Chondrocyte (in vitro differentiated cells): Measurements from ENCODE around the gene DNAJA2. TPM values are rescaled to one million over a fixed set of nuclear protein-coding genes. Genes with fewer than 3 reads are reported as not detected.

Experiments used
- DNase-seq: peaks from one replicate; pipeline ENCODE4 v3.0.0; 2021; ENCODE audit warnings: mixed read lengths, low spot score
- H3K27ac Mint-ChIP-seq: one replicate; pipeline ENCODE4 v1.8.0; 2021; ENCODE audit warnings: mild to moderate bottlenecking, moderate library complexity, mixed read lengths; ENCODE audit not compliant: unreplicated experiment
- H3K27me3 Mint-ChIP-seq: 2 replicates; pipeline ENCODE4 v1.8.0; 2021; ENCODE audit warnings: low read depth, mixed read lengths
- H3K36me3 Mint-ChIP-seq: 2 replicates; pipeline ENCODE4 v1.8.0; 2021; ENCODE audit warnings: low read depth, mixed read lengths
- H3K4me1 Mint-ChIP-seq: 2 replicates; pipeline ENCODE4 v1.8.0; 2021; ENCODE audit warnings: low read depth, mild to moderate bottlenecking, mixed read lengths
- H3K4me3 Mint-ChIP-seq: one replicate; pipeline ENCODE4 v1.8.0; 2021; ENCODE audit warnings: mild to moderate bottlenecking, moderate library complexity, mixed read lengths; ENCODE audit not compliant: unreplicated experiment
- H3K9me3 Mint-ChIP-seq: 2 replicates; pipeline ENCODE4 v1.8.0; 2021; ENCODE audit warnings: low read depth, mixed read lengths
- total RNA-seq: library from RNA; stranded (reverse); gene quantifications from 3 replicates; pipeline ENCODE4 v1.2.1, GENCODE V29; 2021
- TF ChIP-seq, protein P1 (sequence below): fragments of 200-600 bp; sonication (generic); IDR thresholded peaks from 2 replicates; pipeline ENCODE4 v1.5.0; 2021; ENCODE audit warnings: antibody characterized with exemption, mild to moderate bottlenecking, moderate library complexity

Gene DNAJA2
- total RNA-seq, 1 donor from 2014 or later: 44.6 TPM

DNA sequence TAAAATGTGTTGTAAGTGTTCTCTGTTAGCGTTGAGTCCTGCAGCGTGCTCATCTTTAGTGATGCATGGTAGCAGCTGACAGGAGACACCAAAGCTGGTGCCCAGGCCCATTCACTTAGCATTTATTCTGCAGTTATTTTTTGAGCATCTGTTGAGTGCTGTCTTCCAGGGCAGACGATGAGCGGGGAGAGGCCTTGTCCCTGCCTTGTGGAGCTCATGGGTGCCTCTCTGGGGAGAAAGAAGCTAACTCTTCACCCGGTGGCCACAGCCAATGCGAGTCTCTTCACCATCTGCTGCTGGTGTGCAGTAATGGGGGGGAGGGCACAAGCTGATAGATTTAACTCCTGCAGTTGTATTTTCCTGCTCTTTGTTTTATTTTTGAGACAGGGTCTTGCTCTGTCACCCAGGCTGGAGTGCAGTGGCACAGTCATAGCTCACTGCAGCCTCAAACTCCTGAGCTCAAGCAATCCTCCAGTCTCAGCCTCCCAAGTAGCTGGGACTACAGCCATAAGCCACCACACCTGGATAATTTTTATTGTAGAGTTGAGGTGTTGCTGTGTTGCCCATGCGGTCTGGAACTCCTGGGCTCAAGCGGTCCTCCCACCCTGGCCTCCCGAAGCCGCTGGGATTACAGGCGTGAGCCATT is 58.8 kb downstream of the DNAJA2 start:
- Mint-ChIP-seq H3K4me3 (no peak overlapping the region), H3K4me1 (no peaks in the 10 kb centered on the region), H3K27me3 (no peaks in the 10 kb centered on the region), H3K27ac (no peak overlapping the region), H3K36me3 (peaks cover 33% of the 10 kb centered on the region), H3K9me3 (no peaks in the 10 kb centered on the region)
- TF ChIP-seq, protein P1, sequence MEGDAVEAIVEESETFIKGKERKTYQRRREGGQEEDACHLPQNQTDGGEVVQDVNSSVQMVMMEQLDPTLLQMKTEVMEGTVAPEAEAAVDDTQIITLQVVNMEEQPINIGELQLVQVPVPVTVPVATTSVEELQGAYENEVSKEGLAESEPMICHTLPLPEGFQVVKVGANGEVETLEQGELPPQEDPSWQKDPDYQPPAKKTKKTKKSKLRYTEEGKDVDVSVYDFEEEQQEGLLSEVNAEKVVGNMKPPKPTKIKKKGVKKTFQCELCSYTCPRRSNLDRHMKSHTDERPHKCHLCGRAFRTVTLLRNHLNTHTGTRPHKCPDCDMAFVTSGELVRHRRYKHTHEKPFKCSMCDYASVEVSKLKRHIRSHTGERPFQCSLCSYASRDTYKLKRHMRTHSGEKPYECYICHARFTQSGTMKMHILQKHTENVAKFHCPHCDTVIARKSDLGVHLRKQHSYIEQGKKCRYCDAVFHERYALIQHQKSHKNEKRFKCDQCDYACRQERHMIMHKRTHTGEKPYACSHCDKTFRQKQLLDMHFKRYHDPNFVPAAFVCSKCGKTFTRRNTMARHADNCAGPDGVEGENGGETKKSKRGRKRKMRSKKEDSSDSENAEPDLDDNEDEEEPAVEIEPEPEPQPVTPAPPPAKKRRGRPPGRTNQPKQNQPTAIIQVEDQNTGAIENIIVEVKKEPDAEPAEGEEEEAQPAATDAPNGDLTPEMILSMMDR: no peak
- no peak for DNase-seq

DNA sequence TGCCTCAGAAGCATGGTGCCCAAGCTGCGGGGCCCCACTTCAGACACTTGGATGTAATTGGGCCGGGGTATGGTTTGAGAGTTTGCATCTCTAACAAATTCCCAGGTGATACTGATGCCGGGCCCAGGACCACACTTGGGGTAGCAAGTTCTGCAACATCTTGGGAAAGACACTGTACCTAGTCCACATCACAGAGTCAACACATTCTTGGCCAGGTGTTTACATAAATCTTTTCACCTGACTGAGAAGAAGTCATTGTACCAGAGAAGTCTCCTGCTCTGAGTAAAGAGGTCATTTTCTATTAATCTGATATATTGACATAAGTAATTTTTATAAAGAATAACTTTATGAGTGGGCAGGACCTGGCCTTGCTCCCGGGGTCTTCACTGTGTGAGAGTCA is 61.8 kb downstream of the DNAJA2 start:
- H3K4me3 Mint-ChIP-seq: no peak overlapping the region
- H3K27me3 Mint-ChIP-seq: no peaks in the 10 kb centered on the region
- no peak overlapping the region for H3K27ac Mint-ChIP-seq
- peaks cover 30% of the 10 kb centered on the region for H3K36me3 Mint-ChIP-seq
- no peaks in the 10 kb centered on the region for H3K9me3 Mint-ChIP-seq
- peaks cover 5% of the 10 kb centered on the region for H3K4me1 Mint-ChIP-seq
- TF ChIP-seq, protein P1: no peak
- DNase-seq: no peak

DNA sequence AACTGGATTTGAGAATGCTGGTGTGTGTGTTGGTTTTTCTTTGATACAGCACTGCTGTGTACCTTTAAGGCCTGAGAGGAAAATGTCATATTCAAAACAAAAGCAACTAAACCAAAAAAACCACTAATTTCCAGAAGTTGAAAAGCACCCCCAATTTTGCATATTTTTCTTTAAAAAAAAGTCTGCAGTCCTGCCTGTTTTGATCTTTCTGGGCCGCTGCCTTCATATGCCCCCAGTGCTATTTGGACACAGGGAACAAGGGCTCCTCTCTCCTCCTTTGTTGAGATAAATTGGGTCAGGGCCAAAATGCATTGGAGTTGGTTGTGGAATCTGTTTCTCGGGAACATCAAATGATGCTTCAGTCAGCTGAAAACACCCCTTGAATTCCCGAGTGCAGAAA is 62.4 kb downstream of the DNAJA2 start:
- Mint-ChIP-seq H3K4me3 (no peak overlapping the region), H3K27ac (no peak overlapping the region), H3K4me1 (peaks cover 5% of the 10 kb centered on the region), H3K27me3 (no peaks in the 10 kb centered on the region), H3K36me3 (peaks cover 28% of the 10 kb centered on the region), H3K9me3 (no peaks in the 10 kb centered on the region)
- TF ChIP-seq, protein P1: no peak
- DNase-seq: no peak

DNA sequence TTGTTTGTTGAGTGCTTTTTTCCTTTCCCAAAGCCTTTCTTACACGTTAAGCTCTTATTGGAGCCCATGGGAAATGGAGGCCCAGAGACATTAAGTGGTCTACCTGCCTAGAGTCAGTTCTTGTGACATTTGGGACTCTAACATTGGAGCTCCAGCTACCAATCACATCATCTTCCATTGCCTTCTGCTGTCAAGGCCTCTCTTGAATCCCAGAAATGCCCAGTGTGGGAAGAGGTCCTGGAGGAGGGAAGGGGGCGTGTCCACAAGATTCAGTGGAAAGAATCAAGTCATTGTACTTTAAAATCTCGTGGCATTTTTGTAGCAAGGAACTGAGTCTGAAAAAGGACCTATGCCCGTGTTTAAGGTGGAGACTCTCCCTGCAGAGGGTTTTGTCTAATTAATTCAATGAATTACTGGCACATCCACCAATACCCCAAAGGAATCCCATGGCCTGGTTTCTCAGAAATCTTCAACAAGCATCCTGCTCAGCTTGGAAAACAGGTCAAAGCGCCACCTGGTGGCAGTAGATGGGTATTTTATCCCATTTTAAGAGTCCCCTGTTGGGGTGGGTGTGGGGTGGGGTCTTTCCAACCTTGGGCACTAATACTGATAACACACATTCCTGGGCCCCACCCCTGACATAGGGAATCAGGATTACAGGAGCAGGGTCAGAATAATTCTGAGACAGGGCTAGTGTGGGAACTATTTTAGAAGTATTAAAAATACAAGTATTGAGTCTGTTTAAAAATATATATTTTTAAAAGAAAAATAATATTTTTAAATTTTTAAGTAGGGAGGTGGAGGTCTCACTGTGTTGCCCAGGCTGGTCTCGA is 64.7 kb downstream of the DNAJA2 start:
- H3K36me3 Mint-ChIP-seq: peaks cover 25% of the 10 kb centered on the region
- peaks cover 5% of the 10 kb centered on the region for H3K4me1 Mint-ChIP-seq
- TF ChIP-seq, protein P1: peak; percentile 93
- DNase-seq: no peak
- no peaks in the 10 kb centered on the region for H3K9me3 Mint-ChIP-seq
- no peak overlapping the region for H3K4me3 Mint-ChIP-seq
- H3K27me3 Mint-ChIP-seq: no peaks in the 10 kb centered on the region
- peak overlapping the region; percentile 77 for H3K27ac Mint-ChIP-seq

DNA sequence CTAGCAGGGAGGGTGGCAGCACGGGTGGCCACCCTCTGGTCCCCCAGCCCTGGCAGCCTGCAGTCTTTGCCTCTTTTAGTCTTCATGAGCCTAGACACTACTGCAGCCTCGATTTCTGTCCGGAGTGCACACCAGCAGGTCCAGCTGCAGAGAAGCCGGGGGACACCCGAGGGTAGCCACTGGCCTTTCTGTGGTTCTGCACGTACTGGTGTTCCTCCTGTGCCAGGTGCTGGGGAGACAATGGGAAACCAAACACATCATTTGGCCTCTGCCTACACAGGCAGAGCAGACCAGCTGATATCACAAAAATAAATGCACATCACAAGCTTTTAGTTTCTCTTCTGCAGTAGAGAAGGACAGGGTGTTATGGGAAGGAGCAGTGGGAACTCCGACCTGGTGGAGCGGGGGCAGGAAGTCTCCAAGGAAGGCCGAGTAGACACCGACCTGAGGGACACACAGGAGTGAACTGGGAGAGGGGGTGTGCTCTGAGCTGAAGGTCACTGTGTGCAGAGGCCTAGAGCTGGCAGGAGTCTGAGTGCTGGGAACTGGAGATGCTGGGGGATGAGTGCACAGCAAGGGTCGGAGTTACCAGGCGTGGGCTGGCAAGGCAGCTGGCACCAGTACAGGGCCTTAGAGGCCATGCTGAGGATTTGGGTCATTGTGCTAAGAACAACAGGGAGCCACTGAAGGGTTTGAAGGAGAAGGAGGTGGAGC is 66.3 kb downstream of the DNAJA2 start:
- H3K27ac Mint-ChIP-seq: no peak overlapping the region
- H3K36me3 Mint-ChIP-seq: peaks cover 31% of the 10 kb centered on the region
- no peak for DNase-seq
- H3K4me3 Mint-ChIP-seq: no peak overlapping the region
- peaks cover 5% of the 10 kb centered on the region for H3K4me1 Mint-ChIP-seq
- no peaks in the 10 kb centered on the region for H3K27me3 Mint-ChIP-seq
- TF ChIP-seq, protein P1: no peak
- no peaks in the 10 kb centered on the region for H3K9me3 Mint-ChIP-seq
